Daoy (cell line): ENCODE data around the gene GATM. TPM values are rescaled to one million over a fixed set of nuclear protein-coding genes. Genes with fewer than 3 reads are reported as not detected.
"Not testable (repeated sequence)": the region's sequence is repeated elsewhere in the genome, so short reads cannot be mapped to it uniquely, and the experiment has no call there.

ENCODE experiments used
- DNase-seq: peaks from one replicate; pipeline ENCODE4 v3.0.0-alpha.2; 2015; ENCODE audit warnings: low read depth
- total RNA-seq: library from RNA; depleted of rRNA; stranded (reverse); fragments of >200 nt; shearing (Covaris generic); gene quantifications from 2 replicates; pipeline ENCODE4 v1.2.3, GENCODE V29; 2014

The GATM gene
- total RNA-seq, 1 experiment from 2014 or later = 10.6 TPM

- DNase-seq = no peak
Observed at GRCh38 chr15:45354711-45355110, 23.6 kb downstream of the GATM start.

GRCh38 chr15:45351227-45351626 lies 27.1 kb downstream of the GATM start:
- DNase-seq = no peak

- DNase-seq = no peak
Observed at GRCh38 chr15:45349623-45350022, 28.7 kb downstream of the GATM start.

GRCh38 chr15:45347989-45348388 lies 30.4 kb downstream of the GATM start:
- no peak for DNase-seq

GRCh38 chr15:45347033-45347432 lies 31.3 kb downstream of the GATM start:
- no peak for DNase-seq

GRCh38 chr15:45346381-45346780 lies 32.0 kb downstream of the GATM start:
- DNase-seq = no peak

- DNase-seq = no peak
Observed at GRCh38 chr15:45343258-45343860, 35.0 kb downstream of the GATM start.

DNA sequence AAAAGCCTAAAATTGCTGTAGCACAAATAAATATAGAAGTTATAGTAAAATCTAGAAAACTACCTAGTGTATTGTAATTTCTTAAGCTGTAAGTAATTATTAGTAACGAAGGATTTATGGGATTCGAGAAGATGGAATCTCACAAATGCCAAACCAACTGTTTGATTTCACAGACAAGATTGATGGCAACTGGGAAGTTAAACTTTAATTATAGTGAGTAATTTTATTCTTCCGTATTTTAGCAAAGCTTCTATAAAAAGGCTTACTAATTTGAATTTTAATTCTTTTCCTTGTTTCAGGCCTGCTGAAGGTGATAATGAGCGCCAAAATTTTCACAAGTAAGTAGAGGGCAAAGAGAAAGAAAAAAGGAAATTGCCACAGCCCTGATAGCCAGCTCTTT lies 36.6 kb downstream of the GATM start:
- no peak for DNase-seq

DNA sequence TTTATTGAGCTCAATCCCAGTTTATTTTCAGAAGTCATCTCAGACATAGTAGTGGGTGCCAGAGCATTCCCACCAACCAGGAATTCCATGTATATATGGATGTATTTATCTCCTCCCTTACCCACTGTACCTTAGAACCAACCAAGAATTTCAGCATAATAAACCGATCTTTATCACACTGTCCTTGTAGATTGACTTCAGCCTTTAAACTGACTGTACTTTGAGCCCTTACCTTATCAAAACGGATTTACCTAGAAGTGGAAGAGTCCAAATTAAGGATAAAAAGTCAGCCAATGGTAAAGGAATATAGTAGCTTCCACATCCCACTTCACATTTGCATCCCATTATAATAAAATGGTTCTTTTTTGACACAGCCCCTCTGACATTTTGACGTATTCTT lies 37.9 kb downstream of the GATM start:
- no peak for DNase-seq

DNA sequence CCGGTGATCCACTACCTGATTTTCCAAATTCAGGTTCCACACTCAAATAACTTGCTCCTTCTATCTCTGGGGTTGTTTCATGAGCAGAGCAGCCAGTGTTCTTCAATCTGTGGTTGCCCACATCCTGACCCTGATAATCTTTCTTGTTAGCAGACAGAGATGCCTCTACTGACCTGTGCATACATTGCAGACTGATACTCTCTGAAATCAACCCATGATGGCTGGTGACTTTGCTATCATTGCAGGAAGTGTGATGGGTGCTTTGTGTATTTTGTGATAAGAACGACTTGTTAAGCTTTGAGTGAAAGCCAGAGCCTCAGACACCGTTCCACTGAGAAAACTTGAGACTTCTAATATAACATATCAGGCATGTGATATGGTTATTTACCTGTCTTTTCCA lies 39.9 kb downstream of the GATM start:
- DNase-seq = no peak

DNA sequence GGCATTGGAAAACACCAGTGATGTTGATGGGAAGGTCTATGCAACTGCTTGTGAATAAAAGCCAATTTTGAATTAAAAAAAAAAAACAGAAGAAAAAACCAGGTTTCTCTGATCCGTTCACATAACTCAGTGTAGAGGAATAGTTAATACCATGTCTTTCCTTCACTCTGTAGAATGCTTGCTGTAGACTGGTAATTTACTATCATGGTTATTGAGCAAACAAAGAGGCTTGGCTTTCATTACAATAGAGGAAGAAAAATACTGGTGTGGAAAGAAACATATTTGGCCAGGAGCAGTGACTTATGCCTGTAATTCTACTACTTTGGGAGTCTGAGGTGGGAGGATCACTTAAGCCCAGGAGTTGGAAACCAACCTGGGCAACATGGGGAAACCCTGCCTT lies 41.1 kb downstream of the GATM start:
- DNase-seq = no peak

- DNase-seq = peak; percentile 65
Observed at GRCh38 chr15:45333550-45333949, 44.8 kb downstream of the GATM start.

DNA sequence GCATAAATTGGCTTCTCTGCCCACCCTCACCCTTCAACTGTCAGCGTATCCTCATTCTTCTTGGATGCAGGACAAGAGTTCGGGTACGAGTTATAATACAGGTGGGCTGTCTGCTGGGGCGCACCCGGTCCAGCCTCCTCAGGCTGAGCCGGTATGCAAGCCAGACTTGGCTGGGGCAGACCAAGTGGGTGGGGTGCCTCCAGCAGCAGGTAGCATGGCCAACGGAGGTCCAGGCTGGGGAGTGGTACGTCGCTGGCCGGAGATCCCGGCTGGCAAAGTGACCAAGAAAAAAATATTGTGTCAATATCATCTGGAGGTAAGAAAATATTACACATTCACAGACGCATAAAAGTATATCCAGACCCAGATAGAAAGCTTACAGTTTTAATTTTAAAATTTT lies 45.6 kb downstream of the GATM start:
- no peak for DNase-seq

GRCh38 chr15:45331972-45332371 lies 46.4 kb downstream of the GATM start:
- DNase-seq = no peak

DNA sequence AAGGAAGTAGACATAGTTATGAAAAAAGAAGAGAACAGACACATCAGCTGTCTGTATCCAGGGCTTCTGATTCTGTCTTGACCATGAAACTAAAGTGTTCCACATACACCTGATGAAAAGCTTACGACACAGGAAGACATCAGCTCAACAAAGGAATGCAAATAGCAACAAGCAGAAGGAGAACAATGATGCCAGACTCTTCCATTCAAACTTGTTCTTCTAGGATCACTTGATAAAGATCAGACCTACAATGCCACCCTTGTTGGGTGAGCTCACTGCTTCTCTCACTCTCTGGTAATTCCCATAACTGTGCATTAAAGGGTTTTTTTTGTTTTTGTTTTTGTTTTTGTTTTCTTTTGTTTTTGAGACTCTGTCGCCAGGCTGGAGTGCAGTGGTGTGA lies 49.7 kb downstream of the GATM start:
- no peak for DNase-seq

GRCh38 chr15:45326741-45327140 lies 51.6 kb downstream of the GATM start:
- no peak for DNase-seq

DNA sequence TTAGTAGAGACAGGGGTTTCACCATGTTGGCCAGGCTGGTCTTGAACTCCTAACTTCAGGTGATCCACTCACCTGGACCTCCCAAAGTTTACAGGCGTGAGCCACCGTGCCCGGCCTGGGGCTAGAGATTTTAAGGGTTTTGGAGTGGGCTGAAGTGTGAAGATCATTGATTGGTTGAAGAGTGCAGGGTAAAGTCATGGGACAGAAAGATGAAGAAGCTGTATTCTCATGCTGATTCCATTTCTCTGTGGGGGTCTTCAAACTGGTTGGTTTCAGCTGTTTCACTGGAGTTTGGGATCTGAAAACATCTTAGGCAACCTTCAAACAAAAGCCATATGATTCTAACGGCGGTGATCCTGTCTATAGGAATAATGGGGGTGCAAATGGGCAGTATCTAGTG lies 52.1 kb downstream of the GATM start:
- DNase-seq = no peak

DNA sequence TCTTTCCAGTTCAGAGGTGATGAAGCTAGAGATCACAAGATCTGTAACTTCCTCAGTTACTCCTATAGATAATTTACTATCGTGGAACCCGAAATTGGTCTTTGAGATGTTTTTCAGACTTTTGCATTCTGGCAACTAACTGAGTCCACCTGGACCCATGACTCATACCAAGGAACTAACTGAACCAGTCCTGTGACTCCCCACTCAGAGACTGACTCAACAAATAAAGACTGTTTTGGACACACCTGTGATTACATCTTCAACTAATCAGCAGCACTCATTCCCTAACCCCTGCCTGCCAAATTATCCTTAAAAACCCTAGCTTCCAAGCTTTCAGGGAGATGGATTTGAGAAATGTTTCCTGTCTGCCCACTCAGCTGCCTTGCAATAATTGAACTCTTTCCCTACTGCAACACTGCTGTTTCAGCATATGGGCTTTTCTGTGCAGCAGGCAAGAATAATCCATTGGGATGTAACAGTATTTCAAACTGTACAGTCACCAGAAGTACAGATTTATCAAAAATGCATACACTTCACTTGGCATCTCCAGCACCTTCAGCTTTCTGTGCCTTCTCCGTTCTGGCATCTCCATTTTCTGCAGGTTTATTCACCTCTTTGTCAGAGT lies 57.7 kb downstream of the GATM start:
- no peak for DNase-seq

DNA sequence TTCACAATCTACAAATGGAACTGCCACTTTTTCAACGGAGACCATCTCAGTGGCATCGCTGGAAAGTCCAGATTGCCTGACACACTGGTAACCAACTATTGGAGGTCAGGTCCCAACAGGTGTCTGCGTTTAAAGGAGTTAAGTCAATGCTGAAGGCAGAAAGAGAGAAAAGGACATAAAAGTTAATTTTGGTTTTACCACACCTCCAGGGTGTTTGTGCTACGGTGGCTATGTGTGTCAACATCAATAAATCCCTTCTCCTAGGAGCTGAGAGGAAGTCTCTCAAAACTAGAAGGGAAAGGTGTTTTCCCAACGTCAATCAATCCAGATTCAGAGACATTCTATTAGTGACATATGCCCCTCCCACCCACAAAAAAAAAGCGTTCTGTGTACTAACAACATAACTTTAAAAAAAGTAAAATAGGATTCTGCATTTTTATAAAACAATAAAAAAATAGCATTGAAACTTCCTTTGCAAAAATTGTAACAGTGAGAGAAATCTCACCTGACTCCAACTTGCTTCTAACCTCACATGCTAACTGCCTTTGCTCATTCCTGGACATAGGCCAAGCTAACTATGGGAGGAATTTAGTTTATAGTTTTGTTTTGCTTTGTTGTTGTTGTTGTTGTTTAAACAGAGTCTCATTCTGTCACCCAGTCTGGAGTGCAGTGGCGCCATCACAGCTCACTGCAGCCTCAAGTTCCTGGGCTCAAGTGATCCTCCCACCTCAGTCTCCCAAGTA lies 58.7 kb downstream of the GATM start:
- no peak for DNase-seq

GRCh38 chr15:45314960-45315359 lies 63.4 kb downstream of the GATM start:
- peak; percentile 62 for DNase-seq

DNA sequence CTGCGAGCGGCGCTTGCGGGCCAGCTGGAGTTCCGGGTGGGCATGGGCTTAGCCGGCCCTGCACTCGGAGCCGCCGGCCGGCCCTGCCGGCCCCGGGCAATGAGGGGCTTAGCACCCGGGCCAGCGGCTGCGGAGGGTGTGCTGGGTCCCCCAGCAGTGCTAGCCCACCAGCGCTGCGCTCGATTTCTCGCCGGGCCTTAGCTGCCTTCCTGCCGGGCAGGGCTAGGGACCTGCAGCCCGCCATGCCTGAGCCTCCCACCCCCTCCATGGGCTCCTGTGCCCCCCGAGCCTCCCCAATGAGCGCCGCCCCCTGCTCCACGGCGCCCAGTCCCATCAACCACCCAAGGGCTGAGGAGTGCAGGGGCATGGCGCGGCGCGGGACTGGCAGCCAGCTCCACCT lies 64.2 kb downstream of the GATM start:
- DNase-seq = not testable (repeated sequence)
